ENCODE results near the gene PPM1G. TPM values are rescaled to one million over a fixed set of nuclear protein-coding genes. Genes with fewer than 3 reads are reported as not detected.

PPM1G gene
- polyA plus RNA-seq, 1 donor (not counting 4 experiments of a cell fraction or from before 2014, with no cell fraction given): 55.5 TPM

GRCh38 chr2:27373567-27373966 lies 35.8 kb downstream of the PPM1G start:
- no peak overlapping the region for H3K9ac ChIP-seq (ENCODE audit: control insufficient read depth, extremely low read depth, insufficient read depth, low read length)
- TF ChIP-seq CTCF (optimal IDR thresholded peaks at IDR 0.05 in 1 of 3, IDR thresholded peaks at IDR 0.05 in 1 of 3, conservative IDR thresholded peaks at IDR 0.05 in 1 of 3; ENCODE audit: extremely low read depth in 1 of 3, insufficient read depth in 2 of 3, low read length in 3 of 3) (no peak), EZH2 (IDR thresholded peaks at IDR 0.05; ENCODE audit: low read length) (no peak)
- no peak overlapping the region for H2AFZ ChIP-seq (ENCODE audit: control insufficient read depth, low read length)
- peaks cover 24% of the 10 kb centered on the region for H3K4me1 ChIP-seq (ENCODE audit: control insufficient read depth, extremely low read depth, insufficient read depth, low read length)
- dilution Hi-C loops (cut with MboI; ENCODE audit: extremely low pct_ligation_motif_present, low sequenced_read_pairs): no loop called here
- no peaks in the 10 kb centered on the region for H3K9me1 ChIP-seq (ENCODE audit: control insufficient read depth, extremely low read depth, insufficient read depth, low read length)
- peaks cover 62% of the 10 kb centered on the region for H3K79me2 ChIP-seq (ENCODE audit: control insufficient read depth, insufficient read depth, low read length)
- DNase-seq (ENCODE audit: low read depth, low spot score) (no peak), FAIRE-seq (no peak)
- no peaks in the 10 kb centered on the region for H3K9me3 ChIP-seq (ENCODE audit: control insufficient read depth, low read depth, low read length)
- no peak overlapping the region for H3K4me3 ChIP-seq (ENCODE audit: control insufficient read depth in 2 of 3, extremely low read depth in 1 of 3, insufficient read depth in 2 of 3, low read depth in 1 of 3, low read length in 3 of 3)
- no peak overlapping the region for H3K4me2 ChIP-seq (ENCODE audit: control insufficient read depth, extremely low read depth, insufficient read depth, low read depth, low read length)
- no peaks in the 10 kb centered on the region for H3K27me3 ChIP-seq (ENCODE audit: control insufficient read depth, extremely low read depth, insufficient read depth, low read length)
- H3K36me3 ChIP-seq (ENCODE audit: control insufficient read depth in 2 of 2, extremely low read depth in 1 of 2, insufficient read depth in 2 of 2, low read length in 2 of 2): peaks cover 33 to 50% of the 10 kb centered on the region in 2 experiments
- H3K27ac ChIP-seq (ENCODE audit: control insufficient read depth, insufficient read depth, low read length): no peak overlapping the region
- peaks cover 5% of the 10 kb centered on the region for H4K20me1 ChIP-seq (ENCODE audit: control insufficient read depth, extremely low read depth, insufficient read depth, low read length)

- peaks cover 5% of the 10 kb centered on the region for H4K20me1 ChIP-seq (ENCODE audit: control insufficient read depth, extremely low read depth, insufficient read depth, low read length)
- dilution Hi-C loops (cut with MboI; ENCODE audit: extremely low pct_ligation_motif_present, low sequenced_read_pairs): no loop called here
- no peak overlapping the region for H3K27ac ChIP-seq (ENCODE audit: control insufficient read depth, insufficient read depth, low read length)
- peaks cover 34 to 56% of the 10 kb centered on the region in 2 experiments for H3K36me3 ChIP-seq (ENCODE audit: control insufficient read depth in 2 of 2, extremely low read depth in 1 of 2, insufficient read depth in 2 of 2, low read length in 2 of 2)
- H3K4me1 ChIP-seq (ENCODE audit: control insufficient read depth, extremely low read depth, insufficient read depth, low read length): peaks cover 24% of the 10 kb centered on the region
- no peaks in the 10 kb centered on the region for H3K9me3 ChIP-seq (ENCODE audit: control insufficient read depth, low read depth, low read length)
- H2AFZ ChIP-seq (ENCODE audit: control insufficient read depth, low read length): no peak overlapping the region
- no peak overlapping the region for H3K9ac ChIP-seq (ENCODE audit: control insufficient read depth, extremely low read depth, insufficient read depth, low read length)
- no peak overlapping the region for H3K4me2 ChIP-seq (ENCODE audit: control insufficient read depth, extremely low read depth, insufficient read depth, low read depth, low read length)
- no peak for TF ChIP-seq CTCF (optimal IDR thresholded peaks at IDR 0.05 in 1 of 3, IDR thresholded peaks at IDR 0.05 in 1 of 3, conservative IDR thresholded peaks at IDR 0.05 in 1 of 3; ENCODE audit: extremely low read depth in 1 of 3, insufficient read depth in 2 of 3, low read length in 3 of 3)
- no peak for TF ChIP-seq EZH2 (IDR thresholded peaks at IDR 0.05; ENCODE audit: low read length)
- FAIRE-seq: no peak
- H3K79me2 ChIP-seq (ENCODE audit: control insufficient read depth, insufficient read depth, low read length): peaks cover 62% of the 10 kb centered on the region
- DNase-seq (ENCODE audit: low read depth, low spot score): no peak
- no peak overlapping the region for H3K4me3 ChIP-seq (ENCODE audit: control insufficient read depth in 2 of 3, extremely low read depth in 1 of 3, insufficient read depth in 2 of 3, low read depth in 1 of 3, low read length in 3 of 3)
- no peaks in the 10 kb centered on the region for H3K27me3 ChIP-seq (ENCODE audit: control insufficient read depth, extremely low read depth, insufficient read depth, low read length)
- H3K9me1 ChIP-seq (ENCODE audit: control insufficient read depth, extremely low read depth, insufficient read depth, low read length): no peaks in the 10 kb centered on the region
Observed at GRCh38 chr2:27372937-27373336, 36.5 kb downstream of the PPM1G start.

Measured in keratinocyte (primary cell).